ENCODE measurements around the gene SHISA3.

The SHISA3 gene

DNA sequence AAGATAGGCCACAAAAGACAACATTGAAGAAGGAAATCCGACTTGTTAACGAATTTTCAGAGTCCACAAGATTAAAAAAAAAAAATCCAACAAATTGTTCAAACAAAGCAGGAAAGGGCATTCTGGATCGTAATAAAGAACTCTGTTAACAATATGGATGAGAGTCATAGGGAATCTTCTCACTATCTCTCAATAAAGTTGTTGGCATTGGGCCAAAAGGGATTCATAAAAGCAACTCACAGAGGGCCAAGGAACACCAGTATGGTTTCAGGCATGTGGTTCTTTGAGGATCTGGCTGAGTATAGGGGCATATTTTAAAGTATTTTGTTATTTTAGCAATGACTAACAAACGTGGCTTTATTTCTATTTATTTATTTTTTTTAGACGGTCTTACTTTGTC is 49.5 kb downstream of the SHISA3 start:
- in situ Hi-C loops (cut with MboI; ENCODE audit: low pct_unique_long_range_greater_than_20kb, low sequenced_read_pairs, unreplicated experiment), result no loop called here
- TF ChIP-seq, protein P1, sequence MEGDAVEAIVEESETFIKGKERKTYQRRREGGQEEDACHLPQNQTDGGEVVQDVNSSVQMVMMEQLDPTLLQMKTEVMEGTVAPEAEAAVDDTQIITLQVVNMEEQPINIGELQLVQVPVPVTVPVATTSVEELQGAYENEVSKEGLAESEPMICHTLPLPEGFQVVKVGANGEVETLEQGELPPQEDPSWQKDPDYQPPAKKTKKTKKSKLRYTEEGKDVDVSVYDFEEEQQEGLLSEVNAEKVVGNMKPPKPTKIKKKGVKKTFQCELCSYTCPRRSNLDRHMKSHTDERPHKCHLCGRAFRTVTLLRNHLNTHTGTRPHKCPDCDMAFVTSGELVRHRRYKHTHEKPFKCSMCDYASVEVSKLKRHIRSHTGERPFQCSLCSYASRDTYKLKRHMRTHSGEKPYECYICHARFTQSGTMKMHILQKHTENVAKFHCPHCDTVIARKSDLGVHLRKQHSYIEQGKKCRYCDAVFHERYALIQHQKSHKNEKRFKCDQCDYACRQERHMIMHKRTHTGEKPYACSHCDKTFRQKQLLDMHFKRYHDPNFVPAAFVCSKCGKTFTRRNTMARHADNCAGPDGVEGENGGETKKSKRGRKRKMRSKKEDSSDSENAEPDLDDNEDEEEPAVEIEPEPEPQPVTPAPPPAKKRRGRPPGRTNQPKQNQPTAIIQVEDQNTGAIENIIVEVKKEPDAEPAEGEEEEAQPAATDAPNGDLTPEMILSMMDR (IDR thresholded peaks at IDR 0.05; ENCODE audit: extremely low read depth, insufficient read depth, missing control alignments), result no peak

More for the DNA sequence above, 49.5 kb downstream of the SHISA3 start:
- no peak for DNase-seq (ENCODE audit: low spot score)
